ENCODE results near the gene MAEL.
A peak's percentile ranks its signal among the peaks of the same experiment; 100 is the strongest.

MAEL gene

DNA sequence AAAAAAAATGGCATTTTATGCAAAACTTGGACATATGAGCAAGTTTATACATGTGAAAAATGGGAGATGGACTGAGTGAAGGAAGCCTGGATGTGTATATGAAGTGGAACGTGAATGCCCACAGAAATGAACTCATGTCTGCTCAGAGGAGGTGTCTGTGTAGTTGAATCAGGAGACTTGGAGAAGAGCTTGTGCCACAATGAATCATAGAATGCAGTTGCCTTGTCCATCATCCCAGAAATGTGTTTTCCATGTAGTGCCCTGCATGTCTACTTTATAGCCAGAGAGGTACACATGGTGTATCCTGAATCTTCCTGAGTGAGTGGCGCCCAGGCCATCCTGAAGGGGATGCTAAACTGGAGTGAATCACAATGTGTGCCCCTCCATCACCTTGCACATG lies 11.1 kb upstream of the MAEL start:
- TF ChIP-seq, protein P1, sequence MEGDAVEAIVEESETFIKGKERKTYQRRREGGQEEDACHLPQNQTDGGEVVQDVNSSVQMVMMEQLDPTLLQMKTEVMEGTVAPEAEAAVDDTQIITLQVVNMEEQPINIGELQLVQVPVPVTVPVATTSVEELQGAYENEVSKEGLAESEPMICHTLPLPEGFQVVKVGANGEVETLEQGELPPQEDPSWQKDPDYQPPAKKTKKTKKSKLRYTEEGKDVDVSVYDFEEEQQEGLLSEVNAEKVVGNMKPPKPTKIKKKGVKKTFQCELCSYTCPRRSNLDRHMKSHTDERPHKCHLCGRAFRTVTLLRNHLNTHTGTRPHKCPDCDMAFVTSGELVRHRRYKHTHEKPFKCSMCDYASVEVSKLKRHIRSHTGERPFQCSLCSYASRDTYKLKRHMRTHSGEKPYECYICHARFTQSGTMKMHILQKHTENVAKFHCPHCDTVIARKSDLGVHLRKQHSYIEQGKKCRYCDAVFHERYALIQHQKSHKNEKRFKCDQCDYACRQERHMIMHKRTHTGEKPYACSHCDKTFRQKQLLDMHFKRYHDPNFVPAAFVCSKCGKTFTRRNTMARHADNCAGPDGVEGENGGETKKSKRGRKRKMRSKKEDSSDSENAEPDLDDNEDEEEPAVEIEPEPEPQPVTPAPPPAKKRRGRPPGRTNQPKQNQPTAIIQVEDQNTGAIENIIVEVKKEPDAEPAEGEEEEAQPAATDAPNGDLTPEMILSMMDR (IDR thresholded peaks at IDR 0.05; ENCODE audit: control extremely low read depth, extremely low read depth, low read depth, missing control alignments): no peak
- ChIA-PET POLR2A (no interaction called here), CTCF (interaction anchor here (1.0 to 4.4 kb wide), 8 partner anchors 9 to 563 kb away, joined by 3 to 20 read pairs (median 4); no protein-coding TSS in a partner anchor)
- no peak for DNase-seq (ENCODE audit: extremely low spot score)

DNA sequence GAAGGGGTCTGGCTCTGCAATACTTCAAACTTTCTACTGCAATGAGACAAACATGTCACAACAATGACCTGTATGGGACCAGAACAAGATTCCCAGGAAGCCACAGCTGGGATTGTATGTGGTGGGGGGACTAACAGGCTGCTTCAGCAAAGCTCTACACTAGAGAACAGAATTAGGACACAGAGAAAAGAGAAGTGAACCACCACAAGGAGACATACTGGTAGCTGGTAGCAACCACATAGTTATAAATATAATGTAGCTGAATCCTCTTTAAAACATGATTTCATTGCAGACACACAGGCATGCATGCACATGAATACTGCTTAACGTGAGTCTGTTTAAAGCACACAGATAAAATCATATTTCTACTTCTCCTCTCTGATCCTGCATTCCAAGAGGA lies 10.3 kb upstream of the MAEL start:
- ChIA-PET POLR2A (no interaction called here), CTCF (interaction anchor here (0.8 to 4.4 kb wide), 8 partner anchors 8 to 562 kb away, joined by 3 to 20 read pairs (median 4); no protein-coding TSS in a partner anchor)
- TF ChIP-seq, protein P1 (IDR thresholded peaks at IDR 0.05; ENCODE audit: control extremely low read depth, extremely low read depth, low read depth, missing control alignments): no peak
- peak; percentile 29 for DNase-seq (ENCODE audit: extremely low spot score)

DNA sequence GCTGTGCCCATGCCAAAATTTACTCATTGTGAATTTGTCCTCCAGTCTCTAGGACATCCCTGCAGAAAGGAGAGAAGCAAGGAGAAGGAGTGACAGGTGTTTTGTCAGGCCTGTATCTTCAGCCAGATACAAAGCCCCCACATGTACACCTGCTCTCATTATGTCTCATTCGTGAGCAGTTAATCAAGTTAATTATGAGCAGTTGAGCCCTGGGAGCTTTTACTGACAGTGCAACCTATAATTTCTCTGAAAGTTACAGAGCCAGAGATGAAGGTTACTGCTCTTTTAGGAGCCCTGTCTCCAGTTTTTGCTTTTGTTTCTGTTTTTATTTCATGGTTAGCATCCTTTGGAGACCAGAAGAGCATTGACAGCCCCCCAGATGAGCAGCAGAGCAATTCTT lies 8.7 kb upstream of the MAEL start:
- TF ChIP-seq, protein P1 (IDR thresholded peaks at IDR 0.05; ENCODE audit: control extremely low read depth, extremely low read depth, low read depth, missing control alignments): no peak
- ChIA-PET CTCF (interaction anchor here (1.1 to 4.4 kb wide), 4 partner anchors 10 to 79 kb away, joined by 4 to 20 read pairs (median 5); no protein-coding TSS in a partner anchor), POLR2A (no interaction called here)
- no peak for DNase-seq (ENCODE audit: extremely low spot score)

DNA sequence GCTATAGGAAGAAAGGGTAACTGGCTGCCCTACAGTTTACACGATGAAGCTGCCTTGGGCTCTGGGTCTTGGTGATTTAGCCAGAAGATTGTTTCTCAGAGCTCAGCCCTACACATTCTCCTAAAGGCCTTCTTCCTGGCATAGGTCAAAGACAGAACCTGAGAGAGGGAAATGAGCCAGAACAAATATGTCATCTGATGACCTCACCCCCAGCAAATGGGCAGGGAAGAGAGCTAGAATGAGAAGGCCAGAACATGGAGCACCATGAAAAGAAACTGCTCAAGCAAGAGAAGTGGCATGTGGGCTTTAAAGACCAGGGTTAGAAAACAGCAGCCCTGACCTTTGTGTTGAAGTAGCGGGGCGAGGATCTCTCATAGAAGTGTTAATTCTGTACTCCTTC lies 8.3 kb upstream of the MAEL start:
- DNase-seq (ENCODE audit: extremely low spot score): no peak
- TF ChIP-seq, protein P1 (IDR thresholded peaks at IDR 0.05; ENCODE audit: control extremely low read depth, extremely low read depth, low read depth, missing control alignments): no peak
- CTCF ChIA-PET: interaction anchor here (1.1 to 4.4 kb wide), 6 partner anchors 10 to 78 kb away, joined by 3 to 20 read pairs (median 4); no protein-coding TSS in a partner anchor
- POLR2A ChIA-PET: no interaction called here

DNA sequence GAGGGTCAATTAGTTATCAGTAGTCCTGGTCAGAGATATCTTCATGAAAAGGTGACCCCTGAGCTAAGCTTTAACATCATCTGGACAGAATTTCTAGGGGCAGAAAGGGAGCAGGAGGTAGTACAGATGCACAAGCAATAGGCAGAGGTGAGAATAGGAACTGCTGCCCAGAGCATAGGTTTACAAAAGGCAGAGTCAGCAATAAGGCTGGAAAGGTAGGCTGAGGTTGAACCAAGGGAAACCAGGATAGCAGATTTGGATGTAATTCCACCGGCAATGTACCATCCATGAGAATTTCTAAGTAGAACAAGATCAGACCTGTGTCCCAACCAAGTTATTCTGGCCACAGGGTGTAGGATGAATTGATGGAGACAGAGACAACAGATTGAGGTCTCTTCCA lies 7.5 kb upstream of the MAEL start:
- TF ChIP-seq, protein P1 (IDR thresholded peaks at IDR 0.05; ENCODE audit: control extremely low read depth, extremely low read depth, low read depth, missing control alignments): no peak
- no peak for DNase-seq (ENCODE audit: extremely low spot score)
- POLR2A ChIA-PET: no interaction called here
- CTCF ChIA-PET: interaction anchor here (1.4 to 2.0 kb wide), 3 partner anchors 9 to 77 kb away, joined by 3 to 4 read pairs (median 3); no protein-coding TSS in a partner anchor

DNA sequence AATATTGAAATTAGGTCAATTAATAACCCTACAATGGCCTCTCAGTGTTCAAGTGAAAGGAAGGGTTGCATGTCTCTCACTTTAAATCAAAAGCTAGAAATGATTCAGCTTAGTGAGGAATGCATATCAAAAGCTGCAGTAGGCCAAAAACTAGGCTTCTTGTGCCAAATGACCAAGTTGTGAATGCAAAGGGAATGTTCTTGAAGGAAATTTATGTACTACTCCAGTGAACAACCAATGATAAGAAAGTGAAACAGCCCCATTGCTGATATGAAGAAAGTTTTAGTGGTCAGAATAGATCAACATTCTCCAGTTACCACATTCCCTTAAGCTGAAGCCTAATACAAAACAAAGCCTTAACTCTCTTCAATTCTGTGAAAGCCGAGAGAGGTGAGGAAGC lies 10.0 kb downstream of the MAEL start:
- ChIA-PET POLR2A (no interaction called here), CTCF (no interaction called here)
- TF ChIP-seq, protein P1 (IDR thresholded peaks at IDR 0.05; ENCODE audit: control extremely low read depth, extremely low read depth, low read depth, missing control alignments): no peak
- DNase-seq (ENCODE audit: extremely low spot score): no peak

Data from GM10248 (cell line).